Posterior cingulate gyrus (tissue), 11 donors: ENCODE data around the gene OXER1.
A peak's percentile ranks its signal among the peaks of the same experiment; 100 is the strongest.

ENCODE experiments used
- DNase-seq, 10 donors: peaks; one replicate each; pipeline versions ENCODE4 v3.0.0 to v3.0.0-alpha.2; 2020 to 2021; ENCODE audit warnings: mixed read lengths in 3 of 10
- intact Hi-C: fragments of 100-400 bp; cut with DNase I; formaldehyde crosslinking; loops from one replicate; pipeline ENCODE4 v1.15.1; 2023

Gene OXER1

DNA sequence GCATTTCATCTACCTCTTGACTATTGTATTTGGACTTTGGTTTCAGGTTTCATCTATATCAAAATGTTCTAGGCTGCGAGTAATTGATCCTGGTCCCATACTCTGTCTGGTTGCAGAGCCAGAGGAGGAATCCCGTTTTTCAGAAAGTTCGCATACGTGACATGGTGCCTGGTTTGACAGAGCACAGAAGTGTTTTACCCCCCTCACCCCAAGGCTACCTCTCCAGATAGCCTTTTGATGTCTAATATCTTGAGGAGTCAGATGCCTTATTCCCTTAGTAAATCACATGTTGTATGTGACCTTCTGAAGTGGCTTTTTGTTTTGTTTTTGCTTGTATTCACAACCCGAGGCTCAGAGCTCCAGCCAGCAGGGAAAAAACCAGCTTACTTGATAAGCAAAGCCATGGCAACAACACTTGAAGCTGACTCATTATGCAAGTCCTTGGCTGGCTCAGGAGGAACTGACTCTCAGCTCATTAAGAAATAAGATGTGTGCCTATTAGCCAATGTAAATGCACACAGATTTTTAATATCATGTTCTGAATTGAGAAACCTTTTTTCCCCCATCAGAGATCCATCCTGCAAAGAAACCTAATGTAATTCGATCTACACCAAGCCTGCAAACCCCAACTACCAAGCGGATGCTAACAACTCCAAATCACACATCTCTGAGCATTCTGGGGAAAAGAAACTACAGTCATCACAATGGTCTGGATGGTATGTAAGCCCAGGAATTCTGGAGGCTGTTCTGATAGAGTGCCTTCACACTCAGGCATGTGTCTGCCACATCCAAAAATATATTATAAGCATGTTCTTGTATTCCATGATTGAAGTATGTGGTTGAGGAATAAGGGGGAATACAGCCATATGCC lies 41.4 kb downstream of the OXER1 start:
- peak in 2 of 10 donors; percentile 28 to 32 for DNase-seq
- intact Hi-C loops: no loop called here

DNA sequence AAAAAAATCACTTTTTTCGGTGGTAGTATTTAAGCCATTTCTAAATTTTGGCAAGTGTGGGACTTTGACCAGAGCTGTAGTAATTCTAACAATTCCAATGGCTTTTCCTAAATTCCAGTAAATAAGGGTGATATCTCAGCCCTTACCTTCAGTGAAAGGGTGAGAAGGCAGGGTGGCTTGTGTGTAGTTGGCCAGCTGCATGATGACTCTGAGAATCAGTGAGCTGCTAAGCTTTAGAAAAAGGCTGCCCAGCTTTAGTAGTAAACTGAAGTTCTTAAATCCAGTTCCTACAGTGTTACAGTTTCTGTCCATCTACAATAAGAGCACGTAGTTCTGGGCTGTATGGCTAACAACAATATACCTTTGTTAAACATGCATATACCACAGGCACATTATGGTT lies 42.0 kb downstream of the OXER1 start:
- DNase-seq: no peak
- intact Hi-C loops: no loop called here

DNA sequence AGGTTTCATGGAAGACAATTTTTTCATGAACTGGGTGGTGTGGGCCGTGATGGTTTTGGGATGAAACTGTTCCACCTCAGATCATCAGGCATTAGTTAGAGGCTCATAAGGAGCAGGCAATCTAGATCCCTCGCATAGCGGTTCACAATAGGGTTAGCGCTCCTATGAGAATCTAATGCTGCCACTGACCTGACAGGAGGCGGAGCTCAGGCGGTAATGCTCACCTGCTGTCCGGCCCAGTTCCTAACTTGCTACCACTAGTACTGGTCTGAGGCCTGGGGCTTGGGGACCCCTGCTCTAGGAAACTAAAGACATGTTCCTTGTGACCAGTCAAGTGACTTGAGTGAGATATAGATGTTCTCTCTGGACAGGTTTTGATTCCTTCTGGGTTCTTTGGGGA lies 49.2 kb downstream of the OXER1 start:
- DNase-seq: no peak
- intact Hi-C loops: no loop called here

DNA sequence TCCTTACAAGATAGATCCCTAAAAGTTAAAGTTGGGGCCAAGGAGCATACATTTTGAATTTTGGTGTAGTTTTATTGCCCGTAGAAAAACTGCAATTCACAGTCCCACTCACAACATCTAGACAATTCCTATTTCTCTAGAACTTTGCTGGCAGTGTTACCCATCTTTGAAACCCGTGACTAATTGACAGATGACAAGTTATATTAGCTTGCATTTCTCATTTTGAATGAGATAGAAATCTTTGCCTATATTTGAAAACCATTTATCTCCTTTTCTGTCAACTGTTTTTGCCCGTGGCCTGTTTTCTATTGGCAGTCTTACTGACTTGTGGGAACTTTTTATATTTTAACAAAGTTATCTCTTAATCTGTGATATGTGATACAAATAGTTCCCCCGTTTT lies 50.0 kb downstream of the OXER1 start:
- DNase-seq: no peak
- intact Hi-C loops: no loop called here

DNA sequence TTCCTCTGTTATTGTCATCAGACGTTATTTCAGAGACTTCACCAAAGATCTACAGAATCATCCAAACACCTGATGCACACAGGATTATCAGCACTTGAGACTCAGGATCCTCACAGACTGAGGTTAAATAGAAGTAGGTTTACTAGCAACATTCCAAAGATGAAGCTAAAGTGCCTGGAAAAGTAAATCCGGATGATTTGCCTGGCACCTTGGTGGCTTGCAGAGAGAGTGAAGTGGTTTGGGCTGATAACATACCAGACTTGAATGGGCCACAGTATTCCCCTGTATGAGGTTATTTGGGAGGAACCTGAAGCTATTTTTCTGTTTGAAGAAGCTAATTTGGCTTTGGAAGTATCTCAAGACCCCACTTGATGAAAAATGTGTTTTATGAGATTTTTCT lies 51.0 kb downstream of the OXER1 start:
- DNase-seq: no peak
- intact Hi-C loops: no loop called here
